Ovary (tissue), 3 donors: ENCODE measurements around the gene CEACAM16.

Source experiments
- EP300 ChIP-seq: sonication (generic); formaldehyde crosslinking; IDR thresholded peaks from one replicate; pipeline ENCODE4 v1.6.1; 2017; ENCODE audit warnings: antibody characterized with exemption
- POLR2A ChIP-seq: fragments of 450-650 bp; IDR thresholded peaks from one replicate; pipeline ENCODE4 v1.6.1; 2017; ENCODE audit warnings: antibody characterized with exemption, mild to moderate bottlenecking, moderate library complexity
- TF ChIP-seq, protein P1 (sequence below), 3 donors: fragments of 450-650 bp in 2 of 3; fragments of 200-600 bp in 1 of 3; IDR thresholded peaks; one replicate each; pipeline versions ENCODE4 v1.5.1 to v1.8.0; 2016 to 2022; ENCODE audit warnings: antibody characterized with exemption in 3 of 3, mild to moderate bottlenecking in 1 of 3
- donor health status: DM: no; HTN: no; CAD: no.

DNA sequence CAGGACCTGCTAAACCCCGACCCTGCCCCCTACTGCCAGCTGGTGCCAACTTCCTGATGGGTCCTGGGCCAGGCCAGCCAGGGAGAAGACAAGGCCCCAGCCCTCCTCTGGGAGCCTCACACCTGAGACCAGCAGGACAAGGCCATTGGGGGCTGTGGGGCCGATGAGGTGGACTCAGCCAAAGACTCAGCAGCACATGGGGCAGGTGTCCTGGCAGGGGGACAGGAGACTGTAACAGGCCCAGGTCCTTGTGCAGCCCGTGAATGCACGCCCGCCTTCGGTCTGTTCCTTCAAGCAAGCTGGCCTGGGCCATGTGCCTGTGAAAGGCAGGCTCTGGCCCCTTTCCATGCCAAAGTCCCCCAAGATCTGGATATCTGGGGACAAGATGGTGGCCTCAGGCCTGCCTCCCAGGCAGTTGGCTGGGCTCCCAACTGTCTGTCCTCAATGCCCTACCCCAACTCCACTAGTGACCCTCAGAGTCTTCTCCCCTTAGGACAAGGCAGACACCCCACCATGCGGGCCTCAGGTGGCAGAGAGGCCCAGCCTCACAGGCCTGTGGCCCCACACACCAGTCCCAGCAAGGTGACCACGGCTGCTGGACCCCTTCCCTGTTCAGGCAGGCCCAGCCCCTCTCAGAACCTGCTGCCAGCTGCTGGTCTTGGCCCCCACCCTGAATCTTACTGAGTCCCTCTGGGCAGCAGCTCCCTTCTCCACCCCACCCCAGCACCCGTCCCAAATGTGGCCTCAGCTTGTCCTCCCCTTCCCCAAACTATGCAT, 15.3 kb upstream of the CEACAM16 start:
- TF ChIP-seq, protein P1, sequence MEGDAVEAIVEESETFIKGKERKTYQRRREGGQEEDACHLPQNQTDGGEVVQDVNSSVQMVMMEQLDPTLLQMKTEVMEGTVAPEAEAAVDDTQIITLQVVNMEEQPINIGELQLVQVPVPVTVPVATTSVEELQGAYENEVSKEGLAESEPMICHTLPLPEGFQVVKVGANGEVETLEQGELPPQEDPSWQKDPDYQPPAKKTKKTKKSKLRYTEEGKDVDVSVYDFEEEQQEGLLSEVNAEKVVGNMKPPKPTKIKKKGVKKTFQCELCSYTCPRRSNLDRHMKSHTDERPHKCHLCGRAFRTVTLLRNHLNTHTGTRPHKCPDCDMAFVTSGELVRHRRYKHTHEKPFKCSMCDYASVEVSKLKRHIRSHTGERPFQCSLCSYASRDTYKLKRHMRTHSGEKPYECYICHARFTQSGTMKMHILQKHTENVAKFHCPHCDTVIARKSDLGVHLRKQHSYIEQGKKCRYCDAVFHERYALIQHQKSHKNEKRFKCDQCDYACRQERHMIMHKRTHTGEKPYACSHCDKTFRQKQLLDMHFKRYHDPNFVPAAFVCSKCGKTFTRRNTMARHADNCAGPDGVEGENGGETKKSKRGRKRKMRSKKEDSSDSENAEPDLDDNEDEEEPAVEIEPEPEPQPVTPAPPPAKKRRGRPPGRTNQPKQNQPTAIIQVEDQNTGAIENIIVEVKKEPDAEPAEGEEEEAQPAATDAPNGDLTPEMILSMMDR (IDR thresholded peaks at IDR 0.05) = no peak
- TF ChIP-seq POLR2A = no peak
- TF ChIP-seq EP300 = no peak
